Endometrium (tissue), 2 donors: ENCODE data around the gene ANXA3.

Source experiments
- FAIRE-seq: peaks from 2 replicates; lab custom pipeline; 2012; peaks lifted over from hg19 to GRCh38; lab: Jason Lieb, UNC
- donor health status: control.
- donor health status: control.

The ANXA3 gene

DNA sequence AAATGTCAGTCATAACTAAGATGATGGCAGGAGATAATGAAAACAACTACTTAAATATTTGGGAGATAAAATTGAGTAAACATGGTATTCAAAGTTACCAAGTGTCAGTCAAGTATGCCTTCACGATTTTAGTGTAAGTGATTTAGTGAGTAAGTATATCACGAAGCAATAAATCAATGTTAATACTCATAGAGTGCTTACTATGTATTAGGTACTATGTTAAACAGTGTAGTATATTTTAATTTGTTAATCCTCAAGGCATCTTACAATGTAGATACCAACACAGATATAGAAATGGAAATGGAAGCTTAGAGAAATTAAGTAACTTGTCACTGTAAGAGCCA, 59.6 kb downstream of the ANXA3 start:
- FAIRE-seq: no peak

DNA sequence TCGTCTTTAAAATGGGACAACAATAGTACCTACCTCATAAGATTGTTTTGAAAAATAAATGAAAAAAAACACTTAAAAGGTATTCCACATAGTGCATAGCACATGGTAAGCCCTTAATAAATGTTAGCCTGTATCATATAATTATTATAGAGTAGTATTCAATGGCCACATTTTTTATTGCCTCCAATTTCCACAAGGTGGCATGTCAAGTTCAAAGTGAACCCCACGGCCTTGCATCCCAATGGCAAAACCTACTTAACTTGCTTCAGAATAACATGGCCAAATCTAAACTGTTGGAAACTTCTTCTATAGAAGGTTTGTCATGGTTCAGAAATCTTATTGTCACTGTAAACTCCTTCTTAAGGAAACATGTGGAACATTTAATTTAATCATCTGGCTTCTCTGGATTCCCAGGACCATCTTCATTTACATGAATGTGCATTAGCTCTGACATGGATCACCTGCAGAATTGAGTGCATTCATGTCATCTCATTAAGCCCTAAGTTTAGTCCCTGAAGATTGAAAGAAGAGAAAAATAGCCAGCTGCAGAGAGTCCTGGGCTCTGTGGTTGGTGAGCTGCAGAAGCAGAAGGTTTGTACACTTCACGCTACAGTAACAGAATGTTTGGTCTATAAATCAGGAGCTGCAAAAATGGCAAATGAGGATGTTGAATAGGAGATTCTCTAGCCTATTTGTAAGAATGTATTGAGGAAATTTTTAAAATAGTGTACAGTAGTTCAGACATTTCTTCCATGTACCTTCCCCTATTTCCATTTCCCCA, 61.0 kb downstream of the ANXA3 start:
- peak; percentile 64 for FAIRE-seq

DNA sequence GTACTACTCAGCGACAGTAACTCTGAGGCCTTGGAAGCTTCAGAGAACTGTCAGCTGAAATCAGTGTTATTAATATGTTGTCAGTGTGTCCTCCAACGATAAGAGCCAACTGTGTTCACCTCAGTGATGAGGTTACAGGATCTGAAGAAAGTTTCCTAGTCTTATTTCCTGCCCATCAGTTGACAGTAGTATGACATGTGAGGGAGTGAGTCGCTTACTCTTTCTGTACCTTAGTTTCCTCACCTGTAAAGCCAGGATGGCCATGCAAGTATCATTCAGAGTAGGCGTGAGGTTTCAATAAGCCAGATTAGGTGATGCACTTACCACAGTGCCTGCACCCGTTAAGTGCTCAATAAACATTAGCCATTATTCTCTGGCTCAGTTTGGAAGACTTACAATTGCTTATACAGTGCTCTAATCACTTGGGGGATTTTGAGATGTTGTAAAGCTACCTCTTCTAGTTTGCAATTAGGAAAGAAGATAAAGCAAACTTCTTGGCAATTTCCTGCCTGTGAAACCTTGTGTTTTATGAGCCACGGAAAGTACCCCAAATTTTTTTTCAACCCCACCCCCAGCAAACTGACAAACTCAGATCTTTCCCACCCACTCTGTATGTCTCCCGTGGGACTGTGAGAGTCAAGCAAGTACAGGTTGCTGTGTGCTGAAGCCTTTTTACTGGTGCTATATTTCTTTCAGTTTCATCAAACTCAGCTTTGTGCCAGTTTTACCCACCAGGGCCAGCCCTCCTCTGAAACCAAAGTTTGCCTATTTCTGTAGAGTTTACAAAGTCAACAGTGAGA, 62.2 kb downstream of the ANXA3 start:
- FAIRE-seq: no peak

DNA sequence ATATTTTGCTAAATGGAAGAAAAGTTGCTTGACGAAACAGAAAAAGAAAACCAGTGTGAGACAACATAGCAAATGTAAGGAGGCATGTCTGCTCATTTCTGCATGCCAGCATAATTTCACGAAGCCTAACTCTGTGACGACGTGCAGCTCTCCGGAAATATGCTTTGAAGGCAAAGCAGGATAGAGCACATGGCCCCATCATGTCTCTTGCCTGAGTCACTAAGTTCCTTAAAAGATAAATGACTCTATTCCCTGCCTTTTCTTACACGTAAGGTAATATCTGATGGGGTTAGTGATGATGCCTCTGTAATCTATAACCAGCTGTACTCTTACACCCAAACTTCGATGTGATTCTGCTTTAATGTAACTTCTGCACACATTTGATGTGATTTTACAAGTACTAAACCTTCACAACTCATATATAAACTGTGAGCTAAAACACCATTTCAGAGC, 64.5 kb downstream of the ANXA3 start:
- FAIRE-seq: no peak

DNA sequence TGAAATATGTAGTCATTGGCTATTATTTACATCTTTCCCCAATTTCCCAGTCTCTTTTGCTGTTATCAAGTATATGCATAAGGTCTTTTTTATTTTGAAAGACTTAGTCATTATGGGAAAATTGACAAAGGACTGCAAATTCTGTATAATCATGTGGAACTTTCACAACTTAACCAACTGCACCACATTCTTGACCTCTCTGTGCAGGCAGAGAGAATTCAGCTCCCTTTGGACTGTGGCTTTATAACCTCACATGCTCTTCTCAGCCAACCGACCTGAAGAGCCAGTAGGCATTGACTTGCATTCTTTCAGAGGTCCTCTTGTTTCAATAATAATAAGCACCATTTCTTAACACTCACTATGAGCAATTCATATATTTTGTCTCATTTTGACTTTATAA, 66.9 kb downstream of the ANXA3 start:
- FAIRE-seq: no peak

DNA sequence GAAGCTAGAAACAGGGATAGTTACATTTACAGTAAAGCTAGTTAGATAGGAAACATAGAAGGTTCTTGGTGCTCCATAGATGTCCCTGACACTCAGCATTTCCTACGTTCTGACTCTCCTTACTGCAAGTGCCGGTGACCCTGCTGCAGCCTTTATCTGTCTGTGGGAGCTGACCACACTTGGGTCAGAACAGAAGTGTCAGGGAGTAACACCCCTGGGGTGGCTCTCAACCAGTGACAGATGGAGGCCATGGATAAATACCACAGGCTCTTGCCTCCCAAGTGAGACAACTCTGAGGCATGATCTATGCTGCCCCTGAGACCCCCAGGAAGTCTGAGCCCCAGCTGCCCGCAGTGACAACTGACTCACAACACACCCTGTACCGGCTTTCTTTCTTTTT, 69.8 kb downstream of the ANXA3 start:
- FAIRE-seq: no peak

DNA sequence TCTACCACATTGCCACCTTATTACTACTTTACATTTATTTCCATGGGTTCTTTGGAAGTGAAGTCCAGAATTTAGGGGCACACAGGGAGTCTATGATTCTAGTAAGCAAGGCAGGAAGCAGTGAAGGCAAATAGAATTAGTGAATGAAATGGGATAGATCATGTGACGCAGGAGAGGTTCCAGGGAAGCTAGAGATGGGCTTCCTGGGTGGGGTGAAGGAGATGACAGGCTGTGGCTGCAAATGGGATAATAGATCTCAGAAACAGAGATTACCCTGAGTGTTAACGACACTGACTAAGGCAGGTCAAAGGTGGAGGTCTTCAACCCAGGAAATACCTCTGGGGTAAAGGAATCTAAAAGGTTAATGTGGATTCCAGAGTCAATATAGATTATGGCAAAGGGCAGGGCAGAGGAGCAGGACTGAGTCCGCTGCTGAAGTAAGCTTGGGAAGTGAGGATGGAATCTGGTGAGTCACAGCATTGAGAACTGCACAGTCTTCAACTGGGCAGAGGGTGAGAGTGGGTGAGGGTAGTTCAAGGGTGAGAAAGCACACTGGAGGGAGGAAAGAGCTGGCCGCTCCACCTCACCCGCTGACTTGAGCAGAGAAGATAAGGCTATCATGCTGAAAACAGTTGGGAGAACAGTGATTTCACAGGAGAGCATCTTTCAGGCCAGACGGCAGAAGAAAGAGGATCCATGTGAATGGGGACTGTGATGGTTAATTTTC, 70.8 kb downstream of the ANXA3 start:
- FAIRE-seq: no peak

DNA sequence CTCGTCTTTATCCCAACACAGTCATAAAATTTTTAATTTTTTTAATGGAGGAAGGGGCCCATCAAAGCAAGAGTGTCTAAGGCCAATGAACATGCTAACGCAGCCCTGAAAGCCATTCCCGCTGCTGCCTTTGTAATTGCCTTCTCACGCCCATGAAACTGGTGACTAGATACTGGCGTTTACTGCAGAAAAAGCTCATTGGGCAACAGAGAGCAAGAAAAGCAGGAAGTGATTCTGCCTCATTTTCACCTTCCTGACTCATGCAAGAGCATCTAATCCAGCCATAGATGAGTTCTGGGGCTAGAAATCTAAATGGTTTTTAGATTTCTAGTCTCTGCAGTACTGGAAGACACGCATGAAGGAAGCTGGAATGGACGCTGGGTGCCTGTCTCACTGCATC, 72.5 kb downstream of the ANXA3 start:
- FAIRE-seq: no peak

DNA sequence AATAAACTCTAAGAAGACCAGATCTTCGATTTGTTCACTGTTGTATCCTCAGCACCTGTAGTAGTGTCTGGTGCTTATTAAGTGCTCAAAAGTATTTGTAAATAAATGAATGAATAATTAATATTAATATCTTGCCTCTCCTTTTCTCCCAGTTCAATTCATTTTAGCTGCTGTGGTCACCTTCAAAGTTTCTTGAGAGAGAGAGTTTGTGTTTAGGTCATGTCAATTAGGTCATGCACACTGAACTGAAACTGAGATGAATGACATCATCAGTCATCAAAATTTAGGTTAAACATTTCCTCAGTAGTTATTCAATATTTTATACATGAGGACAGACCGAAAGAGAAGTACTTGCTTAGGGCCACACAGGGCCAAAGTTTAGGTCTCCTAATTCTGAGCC, 73.5 kb downstream of the ANXA3 start:
- no peak for FAIRE-seq

DNA sequence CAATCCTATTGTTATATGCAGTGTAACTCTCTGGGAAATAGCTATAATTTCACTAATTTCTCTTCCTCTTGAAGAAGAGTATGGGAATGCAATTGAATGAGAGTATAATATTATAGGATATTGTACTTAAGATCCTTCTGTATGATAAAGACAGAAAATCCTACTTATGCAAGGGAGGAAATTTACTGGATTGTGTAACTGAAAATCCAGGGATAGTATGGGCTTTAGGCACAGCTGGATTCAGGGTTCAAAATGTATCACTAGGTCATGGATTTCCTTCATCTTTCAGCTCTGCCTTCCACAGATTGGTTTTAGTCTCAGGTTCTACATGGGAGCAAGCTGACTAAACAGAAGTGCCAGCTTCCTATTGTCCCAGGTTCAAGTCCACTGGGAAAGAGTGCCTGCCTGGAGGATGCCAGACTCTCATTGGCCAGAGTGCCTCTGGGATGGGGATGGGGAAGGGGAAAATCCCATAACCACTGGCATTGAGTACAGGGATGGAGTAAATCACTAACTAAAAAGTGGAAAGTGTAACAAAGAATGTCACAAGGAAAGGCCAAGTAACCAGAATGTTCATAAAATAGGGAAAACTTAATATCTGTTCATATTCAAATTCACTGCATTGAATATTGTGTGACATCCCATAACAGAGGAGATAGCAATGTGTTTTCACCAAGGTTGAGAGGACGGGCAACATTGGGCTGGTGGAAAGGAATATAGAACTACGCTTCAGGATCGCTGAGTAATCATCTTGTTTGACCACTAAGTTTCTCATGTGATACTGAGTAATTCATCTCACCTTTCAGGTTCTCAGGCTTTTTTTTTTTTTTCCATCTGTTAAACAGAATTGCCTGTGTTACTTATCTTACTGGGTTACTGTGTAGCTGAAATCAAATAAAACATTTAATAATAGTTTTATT, 75.7 kb downstream of the ANXA3 start:
- FAIRE-seq: no peak

DNA sequence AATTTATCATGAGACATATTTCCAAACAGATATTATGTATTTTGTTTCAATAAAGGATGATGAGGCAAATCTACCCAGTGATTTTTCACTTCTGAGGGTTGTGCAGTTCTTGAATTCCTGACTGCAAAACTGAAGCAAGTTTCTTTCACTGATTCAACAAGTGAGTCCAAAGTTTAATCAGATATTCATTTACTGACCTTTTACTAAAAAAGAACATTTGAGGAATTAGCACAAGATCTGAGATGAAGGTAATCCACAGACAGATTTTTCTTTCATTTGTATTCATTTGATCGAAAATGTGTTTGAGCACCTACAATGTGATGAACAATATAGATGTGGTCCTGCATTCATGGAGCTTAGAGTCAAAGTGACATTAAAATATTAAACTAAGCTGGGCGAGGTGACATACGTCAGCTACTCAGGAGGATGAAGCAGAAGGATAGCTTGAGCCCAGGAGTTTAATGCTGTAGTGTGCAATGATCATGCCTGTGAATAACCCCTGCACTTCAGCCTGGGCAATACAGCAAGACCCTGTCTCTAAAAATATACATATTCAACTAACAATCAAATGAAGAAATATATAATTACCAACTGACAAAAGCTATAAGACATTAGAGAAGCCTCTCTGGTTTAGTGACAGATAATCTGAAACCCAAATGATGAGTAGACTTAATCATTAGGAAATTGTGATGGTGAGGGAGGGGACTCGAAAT, 76.6 kb downstream of the ANXA3 start:
- FAIRE-seq: no peak

DNA sequence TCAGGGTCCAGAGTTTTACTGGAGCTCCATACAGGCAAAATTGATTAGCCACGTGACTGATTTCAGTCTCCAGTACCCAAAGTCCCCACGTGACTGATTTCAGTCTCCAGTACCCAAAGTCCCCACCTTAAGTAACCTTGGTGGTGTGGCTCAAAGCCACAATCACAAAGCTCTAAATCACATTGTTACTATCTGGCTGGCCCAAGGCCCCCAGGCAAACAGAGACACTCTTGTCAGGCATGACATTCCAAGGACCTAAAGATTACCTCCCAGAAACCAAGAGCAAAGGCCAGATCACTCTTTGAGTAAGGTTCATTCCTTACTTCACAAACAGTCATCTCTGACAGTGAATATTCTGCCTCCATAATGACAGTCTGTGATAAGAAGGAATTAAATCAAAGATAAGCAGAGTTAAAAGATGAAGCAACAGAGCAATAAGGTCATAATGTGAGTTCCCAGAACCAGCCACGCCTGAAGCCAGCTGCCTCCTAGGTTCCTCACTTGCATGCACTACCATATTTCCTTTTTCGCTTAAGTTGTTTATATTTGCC, 78.5 kb downstream of the ANXA3 start:
- FAIRE-seq: no peak

DNA sequence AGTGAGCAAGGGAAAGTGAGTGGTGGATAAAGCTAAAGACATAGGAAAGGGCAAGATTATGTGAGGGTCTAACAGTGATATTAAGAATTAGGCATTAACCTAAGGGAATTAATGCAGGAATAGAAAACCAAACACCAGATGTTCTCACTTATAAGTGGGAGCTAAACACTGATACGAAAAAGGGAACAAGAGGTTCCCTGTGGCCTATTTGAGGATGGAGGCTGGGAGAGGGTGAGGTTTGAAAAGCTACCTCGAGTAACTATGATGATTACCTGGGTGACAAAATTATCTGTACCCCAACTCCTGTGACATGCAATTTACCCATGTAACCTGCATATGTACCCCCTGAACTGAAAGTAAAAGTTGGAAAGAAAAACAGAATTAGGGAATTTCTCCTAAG, 79.0 kb downstream of the ANXA3 start:
- FAIRE-seq: no peak

DNA sequence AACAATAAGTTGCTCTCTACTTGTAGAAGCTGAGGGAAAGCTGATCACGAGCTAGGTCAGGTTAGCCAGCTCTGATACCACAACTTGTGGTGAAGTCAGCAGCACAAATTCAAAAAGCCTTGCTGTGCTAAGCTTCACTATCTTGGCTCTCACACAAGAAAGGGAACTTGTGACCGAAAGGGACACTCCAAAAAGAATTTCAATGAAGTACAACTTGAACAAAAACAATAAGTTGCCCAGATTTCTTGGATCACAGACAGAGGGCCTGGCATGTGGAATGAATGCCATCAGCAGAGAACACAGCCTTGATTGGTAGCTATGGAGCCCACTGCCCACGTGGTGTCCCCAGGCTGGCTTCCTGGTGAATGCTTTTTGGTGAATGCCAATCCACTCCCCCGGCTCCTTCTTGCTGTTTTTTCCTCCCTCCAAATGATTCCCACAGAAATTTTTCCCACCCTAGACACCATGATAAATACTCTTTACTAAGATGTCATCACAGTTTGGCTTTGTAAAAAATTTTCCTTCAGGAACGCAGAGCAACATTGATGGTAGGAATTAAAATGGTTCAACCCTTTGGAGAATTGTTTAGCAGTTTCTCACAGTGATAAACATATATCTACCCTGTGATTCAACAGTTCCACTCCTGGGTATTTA, 82.6 kb downstream of the ANXA3 start:
- no peak for FAIRE-seq

DNA sequence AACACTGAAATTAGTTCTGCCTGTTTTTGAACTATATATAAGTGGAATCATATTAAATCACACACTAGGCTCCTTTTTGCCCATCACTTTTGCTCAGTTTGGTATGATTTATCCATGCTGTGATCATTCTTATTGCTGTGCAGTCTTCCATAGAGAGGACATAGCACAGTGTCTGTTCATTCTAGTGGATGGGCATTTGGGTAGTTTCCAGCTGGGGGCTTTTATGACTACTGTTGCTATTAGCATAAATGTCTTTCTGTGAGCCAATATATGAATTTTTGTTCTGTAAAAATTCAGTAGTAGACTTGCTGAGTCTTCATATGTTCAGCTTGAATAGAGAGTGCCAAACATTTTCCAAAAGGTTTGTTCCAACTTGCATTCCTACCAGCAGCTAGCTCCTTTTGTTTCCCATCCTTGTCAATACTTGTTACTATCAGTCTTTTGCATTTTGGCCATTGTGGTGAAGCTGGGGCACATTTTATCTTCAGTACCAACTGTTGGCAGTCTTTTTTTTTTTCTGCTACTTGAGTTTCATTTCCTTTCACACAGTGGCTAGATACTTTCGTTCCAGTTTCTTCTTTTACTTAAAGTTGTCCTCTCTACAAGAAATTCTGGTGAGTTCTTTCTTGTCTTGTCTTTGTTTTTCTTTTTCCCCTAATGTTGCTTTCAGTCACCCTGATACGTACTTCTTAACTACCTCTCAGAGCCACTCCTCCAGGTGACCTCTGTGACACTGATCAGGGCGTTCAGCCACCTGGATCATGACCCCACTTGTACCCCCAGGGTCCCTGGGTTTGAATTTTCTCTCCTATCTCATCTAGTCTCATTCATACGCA, 87.0 kb downstream of the ANXA3 start:
- no peak for FAIRE-seq

DNA sequence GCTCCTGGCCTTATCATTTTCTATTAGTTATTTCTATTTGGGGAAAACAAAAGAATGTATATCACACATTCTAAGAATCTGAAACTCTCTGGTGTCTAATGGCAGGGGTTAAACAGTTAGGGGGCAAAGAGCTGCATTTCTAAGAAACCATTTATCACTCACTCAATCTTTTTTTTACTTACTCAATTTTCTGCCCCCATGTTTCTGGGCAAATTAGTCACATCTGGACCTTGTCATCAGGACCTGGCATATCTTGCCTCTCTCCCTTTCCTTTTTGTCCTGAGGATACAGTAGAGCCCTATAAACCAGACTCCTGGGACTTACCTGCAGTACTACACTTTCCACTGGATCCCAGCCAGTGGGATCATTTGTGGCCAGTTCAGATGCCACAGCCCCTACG, 89.1 kb downstream of the ANXA3 start:
- no peak for FAIRE-seq

DNA sequence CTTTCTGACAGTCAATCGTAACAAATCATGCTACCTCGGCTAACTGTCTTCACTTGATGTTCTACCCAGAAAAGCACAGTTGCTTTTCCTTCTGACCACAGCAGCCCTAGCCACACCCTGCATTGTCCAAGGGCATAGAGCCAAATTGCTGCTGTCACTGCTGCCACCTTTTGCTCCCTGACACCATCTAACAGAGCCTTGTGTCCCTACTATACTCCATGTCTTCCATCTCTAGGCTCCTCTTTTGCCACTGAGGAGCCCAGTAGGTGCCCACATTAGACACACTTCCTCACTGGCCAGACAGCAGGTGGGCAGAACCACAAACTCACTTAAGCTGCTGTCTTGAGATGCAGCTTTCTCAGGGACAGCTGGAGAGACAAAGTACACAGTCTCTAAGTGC, 91.4 kb downstream of the ANXA3 start:
- no peak for FAIRE-seq

DNA sequence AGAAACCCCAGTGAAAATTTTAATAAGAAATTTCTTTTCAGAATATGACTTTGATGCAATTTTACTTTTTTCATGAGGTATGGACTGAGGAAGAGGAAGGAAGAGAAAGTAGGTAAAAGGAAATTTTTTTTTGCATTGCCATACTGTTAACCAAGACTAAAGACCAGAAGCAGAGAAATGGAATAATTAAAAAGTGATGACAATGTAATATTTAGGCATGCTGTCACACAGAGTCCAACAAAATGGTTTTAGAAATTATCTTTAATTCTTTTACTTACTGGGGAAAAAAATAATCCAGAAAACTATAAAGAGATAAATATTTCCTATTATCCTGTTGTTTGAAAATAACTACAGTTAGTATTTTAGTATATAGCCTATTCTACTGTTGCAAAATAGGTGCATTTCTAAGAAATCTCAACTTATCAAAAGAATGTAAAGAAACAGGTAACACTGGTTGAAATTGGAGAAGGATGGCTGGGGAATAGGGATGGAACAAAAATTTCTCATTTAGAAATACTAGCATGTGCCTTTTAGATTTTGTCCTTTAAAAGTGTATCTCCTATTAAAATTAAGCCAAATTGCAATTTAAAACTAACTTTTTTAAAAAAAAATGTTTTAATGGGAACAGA, 92.6 kb downstream of the ANXA3 start:
- FAIRE-seq: no peak

DNA sequence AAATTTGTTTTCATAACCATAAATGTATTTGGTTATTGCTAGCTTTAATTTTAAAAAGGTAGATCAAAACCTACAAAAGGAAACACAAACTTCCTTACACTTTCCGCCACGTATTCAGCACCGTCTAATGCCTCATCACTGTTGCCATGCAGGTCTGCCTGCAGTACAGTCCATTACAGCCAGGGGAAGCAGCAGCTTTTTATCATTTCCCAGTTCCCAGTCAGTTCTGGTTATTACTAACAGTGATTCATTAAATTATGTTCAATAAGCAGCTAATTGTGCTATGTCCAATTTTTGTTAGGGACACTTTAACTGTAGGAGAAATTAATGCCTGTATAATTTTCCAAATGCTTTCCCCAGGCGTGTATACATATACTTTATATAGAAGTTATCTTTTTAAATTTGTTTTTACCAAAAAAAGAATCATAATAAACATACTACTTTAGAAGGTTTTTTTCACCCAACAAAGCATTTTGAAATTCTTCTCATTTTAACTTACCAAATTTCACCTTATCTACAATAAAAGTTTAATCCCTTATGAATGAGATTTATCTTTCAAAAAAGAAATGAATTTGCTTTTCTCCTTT, 93.3 kb downstream of the ANXA3 start:
- FAIRE-seq: peak; percentile 94
